HG02885 (cell line): Measurements from ENCODE around the gene NR4A1.

Experiments used
- ATAC-seq: cut with Tn5 transposase; IDR thresholded peaks from one replicate; pipeline ENCODE4 v1.9.1; 2021; ENCODE audit warnings: mild to moderate bottlenecking; ENCODE audit not compliant: unreplicated experiment, poor library complexity

Gene NR4A1

GRCh38 chr12:52038447-52038846 is 12.8 kb upstream of the NR4A1 start:
- ATAC-seq = no peak

- no peak for ATAC-seq
These were observed 10.2 kb upstream of the NR4A1 start for GRCh38 chr12:52041035-52041434.

DNA sequence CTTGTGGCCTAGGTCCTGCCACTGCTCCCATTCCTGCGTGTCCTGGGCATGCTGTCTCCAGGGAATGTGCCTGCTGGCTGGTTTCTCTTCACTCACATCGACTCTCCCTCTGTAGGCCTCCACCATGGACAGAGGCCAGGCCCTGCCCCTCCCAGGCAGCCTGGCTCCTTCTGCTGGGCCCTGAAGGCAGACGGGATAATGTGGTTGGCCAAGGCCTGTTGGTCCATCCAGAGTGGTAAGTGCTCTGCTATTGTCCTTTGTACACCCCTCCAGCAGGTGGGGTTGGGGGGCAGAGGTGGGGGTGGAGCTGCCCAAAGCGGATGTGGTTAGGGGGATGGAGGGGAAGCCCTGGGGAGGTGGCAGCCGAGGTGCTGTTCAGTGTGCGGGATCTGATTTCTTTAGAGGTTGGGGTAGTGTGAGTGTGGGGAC is 9.5 kb upstream of the NR4A1 start:
- no peak for ATAC-seq

- ATAC-seq = no peak
These were observed 8.4 kb upstream of the NR4A1 start for GRCh38 chr12:52042706-52043385.

DNA sequence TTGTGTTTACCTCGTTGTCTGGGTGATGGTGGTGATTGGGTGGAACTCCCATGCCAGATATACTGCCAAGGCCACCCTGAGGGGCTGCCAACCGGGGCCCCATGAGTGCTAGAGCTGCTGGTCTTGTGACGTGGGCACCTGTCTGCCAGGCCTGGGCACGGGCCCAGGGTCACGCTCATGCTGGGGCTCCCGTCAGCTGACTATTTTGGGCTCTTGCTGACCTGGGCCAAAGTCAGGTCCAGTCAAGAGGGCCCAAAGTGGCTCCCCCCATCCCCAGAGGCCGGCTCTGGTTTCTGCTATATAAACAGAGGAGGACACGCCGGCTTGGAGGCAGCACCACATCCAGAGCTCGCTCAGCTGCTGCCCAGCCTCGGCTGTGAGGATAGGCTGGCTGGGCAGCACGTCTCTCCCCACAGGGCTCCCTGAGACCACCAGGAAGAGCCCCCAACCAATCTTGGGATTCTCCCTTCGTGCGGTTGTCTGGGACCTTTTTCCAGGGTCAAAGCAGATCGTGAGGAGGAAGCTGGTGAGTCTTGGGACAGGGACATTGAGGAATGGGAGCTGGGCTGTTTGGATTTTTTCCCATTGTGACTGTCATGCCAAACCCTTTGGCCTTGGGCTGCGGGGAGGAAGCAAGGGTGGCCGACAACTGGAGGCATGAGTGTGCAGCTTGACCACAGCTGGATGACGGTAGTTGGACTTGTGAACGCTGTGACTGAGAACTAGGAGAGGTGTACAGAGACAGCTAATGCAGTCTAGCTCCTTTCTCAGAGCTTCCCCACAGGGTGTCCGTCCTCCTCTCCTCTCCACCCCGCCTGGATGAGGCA is 7.6 kb upstream of the NR4A1 start:
- no peak for ATAC-seq

GRCh38 chr12:52044292-52044983 is 6.8 kb upstream of the NR4A1 start:
- no peak for ATAC-seq

- ATAC-seq = no peak
These were observed 5.4 kb upstream of the NR4A1 start for GRCh38 chr12:52045794-52046199.

- ATAC-seq = no peak
These were observed 4.4 kb upstream of the NR4A1 start for GRCh38 chr12:52046859-52047258.

DNA sequence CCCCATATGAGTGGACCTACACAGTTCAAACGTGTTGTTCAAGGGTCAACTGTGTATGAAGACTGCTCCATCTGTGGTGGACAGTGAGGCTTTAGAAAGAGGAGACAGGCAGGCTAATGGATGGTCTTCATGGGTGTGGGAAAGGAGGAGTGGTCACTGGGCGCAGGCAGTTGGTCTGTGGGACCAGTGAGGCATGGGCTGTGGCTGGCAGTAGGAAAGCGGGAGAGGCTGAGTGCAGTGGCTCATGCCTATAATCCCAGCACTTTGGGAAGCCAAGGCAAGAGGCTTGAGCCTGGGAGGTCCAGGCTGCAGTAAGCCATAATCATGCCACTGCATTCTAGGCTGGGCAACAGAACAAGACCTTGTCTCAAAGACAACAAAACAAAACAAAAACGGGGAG is 2.0 kb upstream of the NR4A1 start:
- no peak for ATAC-seq

GRCh38 chr12:52049688-52050087 is 1.6 kb upstream of the NR4A1 start:
- no peak for ATAC-seq

DNA sequence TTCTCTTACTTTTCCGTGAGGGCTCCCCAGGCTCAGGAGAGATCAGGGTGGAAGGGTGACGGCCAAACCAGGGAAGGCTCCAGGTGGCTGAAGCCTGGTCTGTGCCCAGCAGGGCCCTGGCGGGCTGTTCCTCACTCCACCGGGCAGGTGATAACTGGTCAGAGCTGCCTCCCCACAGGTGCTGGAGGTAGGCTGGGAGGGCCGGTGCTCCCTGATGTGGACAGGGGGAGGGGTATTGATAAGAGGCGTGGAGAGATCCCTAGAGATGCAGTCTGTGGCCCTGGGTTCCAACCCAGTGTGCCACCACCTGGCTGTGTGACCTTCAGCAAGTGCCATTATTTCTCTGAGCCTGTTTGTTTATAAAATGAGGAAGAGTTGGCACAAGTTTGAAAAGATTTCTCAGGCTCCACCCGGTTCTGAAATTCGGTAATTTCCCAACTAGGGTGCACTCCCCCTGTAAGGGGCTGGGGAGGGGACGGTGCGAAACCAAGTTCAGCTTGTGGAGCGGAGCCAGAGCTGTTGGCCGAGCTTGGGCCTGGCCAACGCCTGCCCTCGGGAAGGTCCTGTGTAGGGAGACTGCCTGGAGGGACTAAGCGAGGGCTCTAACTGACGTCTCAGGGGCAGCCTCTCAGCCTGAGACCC is 1.0 kb upstream of the NR4A1 start:
- ATAC-seq = no peak

GRCh38 chr12:52052468-52053186 is 1.4 kb downstream of the NR4A1 start:
- no peak for ATAC-seq

DNA sequence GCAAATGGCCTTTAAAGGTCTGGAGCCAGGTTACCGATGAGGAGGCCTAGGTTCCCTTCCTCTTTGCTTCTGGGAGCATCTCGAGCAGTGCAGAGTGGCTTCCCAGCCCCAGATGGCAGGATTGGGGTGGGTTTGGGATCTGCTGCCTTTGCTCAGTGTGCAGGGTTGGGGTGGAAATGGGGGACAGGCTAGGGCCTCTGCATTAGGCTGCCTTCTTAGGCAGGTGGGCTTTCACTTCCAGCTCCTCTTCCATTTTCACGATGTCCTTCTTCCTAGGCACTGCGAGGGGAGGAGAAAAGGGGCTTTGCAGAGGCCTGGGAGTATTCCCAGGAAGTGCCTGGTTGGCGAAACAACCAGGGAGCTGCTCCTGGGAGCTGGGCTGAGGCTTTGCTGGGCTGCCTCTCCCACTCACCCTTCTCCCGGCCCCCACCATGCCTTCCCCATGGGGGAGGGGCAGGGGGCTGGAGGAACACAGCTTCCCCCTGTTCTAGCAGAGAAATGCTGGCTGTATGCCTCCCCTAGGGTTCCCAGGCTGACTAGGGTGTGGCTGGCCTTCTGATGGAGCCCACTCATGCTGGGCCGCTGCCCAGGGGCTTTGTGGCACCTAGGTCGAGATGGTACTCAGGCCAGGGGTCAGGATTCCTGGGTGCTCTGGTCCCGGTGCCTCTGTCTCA is 2.4 kb downstream of the NR4A1 start:
- no peak for ATAC-seq

DNA sequence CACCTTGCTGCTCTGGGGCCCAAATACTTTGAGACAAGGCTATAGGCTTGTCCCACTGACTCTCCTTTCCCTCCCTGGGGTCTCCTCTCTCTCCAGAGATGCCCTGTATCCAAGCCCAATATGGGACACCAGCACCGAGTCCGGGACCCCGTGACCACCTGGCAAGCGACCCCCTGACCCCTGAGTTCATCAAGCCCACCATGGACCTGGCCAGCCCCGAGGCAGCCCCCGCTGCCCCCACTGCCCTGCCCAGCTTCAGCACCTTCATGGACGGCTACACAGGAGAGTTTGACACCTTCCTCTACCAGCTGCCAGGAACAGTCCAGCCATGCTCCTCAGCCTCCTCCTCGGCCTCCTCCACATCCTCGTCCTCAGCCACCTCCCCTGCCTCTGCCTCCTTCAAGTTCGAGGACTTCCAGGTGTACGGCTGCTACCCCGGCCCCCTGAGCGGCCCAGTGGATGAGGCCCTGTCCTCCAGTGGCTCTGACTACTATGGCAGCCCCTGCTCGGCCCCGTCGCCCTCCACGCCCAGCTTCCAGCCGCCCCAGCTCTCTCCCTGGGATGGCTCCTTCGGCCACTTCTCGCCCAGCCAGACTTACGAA is 3.1 kb downstream of the NR4A1 start:
- no peak for ATAC-seq

GRCh38 chr12:52054833-52055730 is 3.8 kb downstream of the NR4A1 start:
- ATAC-seq = no peak

DNA sequence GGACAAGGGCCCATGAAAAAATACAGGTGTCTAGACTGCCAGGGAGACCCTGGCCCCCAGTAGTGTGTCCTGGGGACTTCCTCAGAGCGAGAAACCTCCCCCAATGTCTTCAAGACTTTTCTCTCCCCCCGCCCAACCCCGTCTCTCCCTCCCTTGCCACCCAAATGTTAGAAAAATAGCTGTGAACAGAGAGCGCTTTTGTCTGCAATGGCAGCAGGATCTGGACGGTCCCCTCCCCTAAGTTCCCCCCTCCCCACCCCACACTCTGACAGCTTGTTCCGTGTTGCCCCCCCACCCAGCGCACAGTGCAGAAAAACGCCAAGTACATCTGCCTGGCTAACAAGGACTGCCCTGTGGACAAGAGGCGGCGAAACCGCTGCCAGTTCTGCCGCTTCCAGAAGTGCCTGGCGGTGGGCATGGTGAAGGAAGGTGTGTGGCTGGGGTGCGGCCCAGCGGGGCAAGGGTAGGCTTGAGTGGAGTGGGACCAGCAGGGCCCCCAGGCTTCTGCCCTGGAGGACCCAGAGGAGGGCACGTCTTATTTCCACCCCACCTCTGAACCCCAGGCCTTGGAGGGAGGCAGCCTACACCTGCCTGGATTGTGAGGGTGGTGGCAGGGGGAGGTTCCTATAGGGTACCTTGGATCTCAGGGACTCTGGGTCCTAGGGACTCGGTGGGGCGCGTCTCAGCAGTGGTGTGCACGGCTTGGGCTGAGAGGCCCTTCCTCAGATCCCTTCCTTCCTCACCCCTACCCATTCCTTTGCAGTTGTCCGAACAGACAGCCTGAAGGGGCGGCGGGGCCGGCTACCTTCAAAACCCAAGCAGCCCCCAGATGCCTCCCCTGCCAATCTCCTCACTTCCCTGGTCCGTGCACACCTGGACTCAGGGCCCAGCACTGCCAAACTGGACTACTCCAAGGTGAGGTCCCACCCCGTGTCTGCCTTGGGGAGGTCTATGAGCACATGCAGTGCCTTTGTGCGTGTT is 4.8 kb downstream of the NR4A1 start:
- no peak for ATAC-seq
